ENCODE data around the gene TEX19.

Gene TEX19

GRCh38 chr17:82390015-82390859 is 31.2 kb downstream of the TEX19 start:
- ChIA-PET CTCF (no interaction called here), POLR2A (no interaction called here)
- DNase-seq (ENCODE audit: low read depth, low spot score) = no peak
- H3K4me3 ChIP-seq (ENCODE audit: low read depth, low read length) = no peak overlapping the region
- TF ChIP-seq CTCF (IDR thresholded peaks at IDR 0.05; ENCODE audit: insufficient read depth, low read length, missing control alignments) = no peak

- no peak for TF ChIP-seq CTCF (IDR thresholded peaks at IDR 0.05; ENCODE audit: insufficient read depth, low read length, missing control alignments)
- DNase-seq (ENCODE audit: low read depth, low spot score) = no peak
- CTCF ChIA-PET = no interaction called here
- no peak overlapping the region for H3K4me3 ChIP-seq (ENCODE audit: low read depth, low read length)
- POLR2A ChIA-PET = no interaction called here
Measured at GRCh38 chr17:82390860-82391435, 31.9 kb downstream of the TEX19 start.

- H3K4me3 ChIP-seq (ENCODE audit: low read depth, low read length) = no peak overlapping the region
- no peak for DNase-seq (ENCODE audit: low read depth, low spot score)
- no peak for TF ChIP-seq CTCF (IDR thresholded peaks at IDR 0.05; ENCODE audit: insufficient read depth, low read length, missing control alignments)
- CTCF ChIA-PET = no interaction called here
- POLR2A ChIA-PET = no interaction called here
Measured at GRCh38 chr17:82391496-82392066, 32.5 kb downstream of the TEX19 start.

GRCh38 chr17:82392209-82392920 is 33.3 kb downstream of the TEX19 start:
- TF ChIP-seq CTCF (IDR thresholded peaks at IDR 0.05; ENCODE audit: insufficient read depth, low read length, missing control alignments) = no peak
- no peak overlapping the region for H3K4me3 ChIP-seq (ENCODE audit: low read depth, low read length)
- CTCF ChIA-PET = interaction anchor here (1.5 kb wide), 1 partner anchor 22 kb away, joined by 4 read pairs; no protein-coding TSS in a partner anchor
- POLR2A ChIA-PET = no interaction called here
- DNase-seq (ENCODE audit: low read depth, low spot score) = no peak

- no peak overlapping the region for H3K4me3 ChIP-seq (ENCODE audit: low read depth, low read length)
- CTCF ChIA-PET = interaction anchor here (1.5 kb wide), 1 partner anchor 22 kb away, joined by 4 read pairs; no protein-coding TSS in a partner anchor
- TF ChIP-seq CTCF (IDR thresholded peaks at IDR 0.05; ENCODE audit: insufficient read depth, low read length, missing control alignments) = no peak
- POLR2A ChIA-PET = no interaction called here
- DNase-seq (ENCODE audit: low read depth, low spot score) = no peak
Measured at GRCh38 chr17:82392941-82393340, 33.9 kb downstream of the TEX19 start.

- H3K4me3 ChIP-seq (ENCODE audit: low read depth, low read length) = no peak overlapping the region
- CTCF ChIA-PET = interaction anchor here (0.9 to 1.3 kb wide), 3 partner anchors 19 to 44 kb away, joined by 3 to 5 read pairs (median 3); no protein-coding TSS in a partner anchor
- no peak for DNase-seq (ENCODE audit: low read depth, low spot score)
- no peak for TF ChIP-seq CTCF (IDR thresholded peaks at IDR 0.05; ENCODE audit: insufficient read depth, low read length, missing control alignments)
- POLR2A ChIA-PET = no interaction called here
Measured at GRCh38 chr17:82394278-82394677, 35.2 kb downstream of the TEX19 start.
